ENCODE data around the gene FOXA1. TPM values are rescaled to one million over a fixed set of nuclear protein-coding genes. Genes with fewer than 3 reads are reported as not detected.
A peak's percentile ranks its signal among the peaks of the same experiment; 100 is the strongest.

The FOXA1 gene
- total RNA-seq, 1 donor from 2014 or later: 19.7 TPM

DNA sequence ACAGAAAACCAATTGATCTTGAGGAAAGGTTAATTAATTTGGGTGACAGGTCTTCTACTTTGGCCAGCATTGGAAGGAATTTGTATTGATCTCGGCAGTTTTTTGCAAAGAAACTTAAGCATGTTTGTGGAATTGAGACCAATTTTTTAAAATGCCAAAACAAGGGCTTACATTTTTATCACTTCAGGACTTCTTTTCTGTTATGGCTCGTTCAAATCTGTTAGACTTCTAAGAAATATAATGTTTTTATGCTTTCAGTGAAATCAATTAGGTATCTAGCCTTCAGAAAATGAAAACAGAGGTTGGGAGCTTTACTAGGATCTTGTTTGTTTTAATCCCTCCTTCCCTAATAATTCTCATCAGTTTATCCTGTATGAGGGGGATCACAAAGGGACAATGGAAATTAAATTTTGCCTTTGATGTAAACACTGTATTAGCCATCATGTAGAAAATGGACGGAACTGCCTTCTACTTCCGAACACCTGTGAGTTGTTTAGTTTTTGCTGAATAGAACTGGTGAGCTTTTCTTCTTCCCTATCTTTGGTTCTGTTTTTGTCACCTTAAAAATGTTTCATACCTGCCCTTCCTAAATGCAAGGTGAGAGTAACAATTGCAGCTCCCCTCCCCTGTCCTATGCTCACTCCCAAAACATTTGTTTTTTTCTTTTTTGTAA lies 7.8 kb downstream of the FOXA1 start:
- Mint-ChIP-seq H3K4me3 (peak overlapping the region; percentile 57), H3K4me1 (peaks cover 29% of the 10 kb centered on the region), H3K36me3 (peaks cover 14% of the 10 kb centered on the region), H3K9me3 (no peaks in the 10 kb centered on the region), H3K27me3 (ENCODE audit: low read depth) (peaks cover 91% of the 10 kb centered on the region), H3K27ac (no peak overlapping the region)
- no peak for DNase-seq (ENCODE audit: low spot score in 2 of 2, unreplicated experiment in 2 of 2)
- TF ChIP-seq, protein P1, sequence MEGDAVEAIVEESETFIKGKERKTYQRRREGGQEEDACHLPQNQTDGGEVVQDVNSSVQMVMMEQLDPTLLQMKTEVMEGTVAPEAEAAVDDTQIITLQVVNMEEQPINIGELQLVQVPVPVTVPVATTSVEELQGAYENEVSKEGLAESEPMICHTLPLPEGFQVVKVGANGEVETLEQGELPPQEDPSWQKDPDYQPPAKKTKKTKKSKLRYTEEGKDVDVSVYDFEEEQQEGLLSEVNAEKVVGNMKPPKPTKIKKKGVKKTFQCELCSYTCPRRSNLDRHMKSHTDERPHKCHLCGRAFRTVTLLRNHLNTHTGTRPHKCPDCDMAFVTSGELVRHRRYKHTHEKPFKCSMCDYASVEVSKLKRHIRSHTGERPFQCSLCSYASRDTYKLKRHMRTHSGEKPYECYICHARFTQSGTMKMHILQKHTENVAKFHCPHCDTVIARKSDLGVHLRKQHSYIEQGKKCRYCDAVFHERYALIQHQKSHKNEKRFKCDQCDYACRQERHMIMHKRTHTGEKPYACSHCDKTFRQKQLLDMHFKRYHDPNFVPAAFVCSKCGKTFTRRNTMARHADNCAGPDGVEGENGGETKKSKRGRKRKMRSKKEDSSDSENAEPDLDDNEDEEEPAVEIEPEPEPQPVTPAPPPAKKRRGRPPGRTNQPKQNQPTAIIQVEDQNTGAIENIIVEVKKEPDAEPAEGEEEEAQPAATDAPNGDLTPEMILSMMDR (IDR thresholded peaks at IDR 0.05; ENCODE audit: unreplicated experiment): no peak

DNA sequence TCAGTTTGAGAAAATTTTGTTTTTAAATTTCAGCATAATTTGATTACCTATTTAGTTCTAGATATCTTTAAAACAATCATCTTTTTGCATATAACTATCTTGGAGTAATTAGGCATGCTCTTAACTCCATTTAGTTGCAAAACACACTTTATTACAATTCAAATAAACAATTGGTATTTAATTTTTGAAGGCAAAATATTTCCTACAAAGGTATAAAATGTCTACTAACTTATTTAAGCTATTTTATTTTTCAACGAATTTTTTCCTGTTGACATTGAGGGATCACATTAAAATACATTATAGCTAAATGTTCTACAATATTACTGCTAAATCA lies 8.3 kb downstream of the FOXA1 start:
- H3K4me3 Mint-ChIP-seq: no peak overlapping the region
- H3K27ac Mint-ChIP-seq: no peak overlapping the region
- peaks cover 14% of the 10 kb centered on the region for H3K36me3 Mint-ChIP-seq
- H3K9me3 Mint-ChIP-seq: no peaks in the 10 kb centered on the region
- peaks cover 27% of the 10 kb centered on the region for H3K4me1 Mint-ChIP-seq
- DNase-seq (ENCODE audit: low spot score in 2 of 2, unreplicated experiment in 2 of 2): no peak
- peaks cover 88% of the 10 kb centered on the region for H3K27me3 Mint-ChIP-seq (ENCODE audit: low read depth)
- TF ChIP-seq, protein P1 (IDR thresholded peaks at IDR 0.05; ENCODE audit: unreplicated experiment): no peak

DNA sequence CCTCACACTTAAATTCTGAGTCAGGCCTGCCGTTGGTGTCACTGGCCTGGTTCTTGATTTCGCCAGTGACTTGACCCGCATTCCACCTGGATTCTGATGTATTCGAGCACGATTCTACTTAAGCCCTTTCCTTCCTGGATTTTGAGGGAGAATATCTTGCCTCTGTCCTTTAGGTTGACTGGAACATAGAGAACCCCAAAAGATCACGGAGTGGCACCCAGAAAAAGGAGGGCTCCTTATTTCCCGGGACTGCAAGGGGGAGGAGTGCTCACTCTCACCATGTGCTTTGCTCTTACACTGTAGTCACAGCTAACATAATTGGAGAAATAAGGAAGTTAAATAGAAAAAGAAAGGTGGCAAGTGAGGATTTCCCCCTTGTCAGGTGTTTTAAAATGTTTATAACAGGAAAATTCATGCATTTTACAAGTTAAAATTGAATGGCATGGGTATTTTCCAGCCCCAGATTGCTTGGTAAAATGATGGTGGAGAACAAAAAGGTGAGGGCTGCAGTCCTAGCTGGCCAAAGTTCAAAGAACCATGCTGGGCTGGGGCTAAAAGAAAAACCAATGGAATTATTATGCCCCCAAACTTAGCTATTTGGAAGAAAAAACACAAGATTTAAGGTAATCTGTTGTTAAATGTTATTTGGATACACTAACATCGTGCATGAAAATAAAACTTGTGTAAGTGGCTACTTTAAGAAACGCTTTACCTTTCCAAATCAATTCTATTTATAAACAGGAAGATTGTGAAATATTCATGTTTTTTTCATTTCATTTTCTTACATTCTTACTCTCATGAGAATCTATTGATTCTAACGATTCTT lies 8.9 kb downstream of the FOXA1 start:
- peaks cover 12% of the 10 kb centered on the region for H3K36me3 Mint-ChIP-seq
- H3K27me3 Mint-ChIP-seq (ENCODE audit: low read depth): peaks cover 89% of the 10 kb centered on the region
- H3K9me3 Mint-ChIP-seq: no peaks in the 10 kb centered on the region
- no peak overlapping the region for H3K4me3 Mint-ChIP-seq
- H3K4me1 Mint-ChIP-seq: peaks cover 24% of the 10 kb centered on the region
- H3K27ac Mint-ChIP-seq: no peak overlapping the region
- no peak for DNase-seq (ENCODE audit: low spot score in 2 of 2, unreplicated experiment in 2 of 2)
- TF ChIP-seq, protein P1 (IDR thresholded peaks at IDR 0.05; ENCODE audit: unreplicated experiment): no peak

DNA sequence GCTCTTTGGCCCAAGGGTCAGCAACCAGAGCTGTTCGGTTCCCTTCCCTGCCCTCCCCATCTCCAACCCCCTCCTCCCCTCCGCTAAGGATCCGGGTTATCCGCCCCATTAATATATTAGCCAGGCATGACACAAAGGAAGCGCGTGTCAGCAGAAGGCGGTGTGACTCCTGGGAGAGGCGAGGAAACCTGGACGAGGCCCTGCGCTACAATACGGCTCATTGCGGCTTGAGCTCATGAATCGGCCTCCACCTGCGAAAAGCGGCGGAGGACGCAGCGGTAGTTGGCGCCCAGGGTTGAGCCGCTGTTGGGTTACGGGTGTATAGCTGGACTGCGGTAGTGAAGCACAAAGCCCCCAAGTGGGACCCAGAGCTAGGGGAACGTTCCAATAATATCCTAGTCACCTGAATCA lies 9.9 kb downstream of the FOXA1 start:
- no peak overlapping the region for H3K27ac Mint-ChIP-seq
- H3K27me3 Mint-ChIP-seq (ENCODE audit: low read depth): peaks cover 88% of the 10 kb centered on the region

DNA sequence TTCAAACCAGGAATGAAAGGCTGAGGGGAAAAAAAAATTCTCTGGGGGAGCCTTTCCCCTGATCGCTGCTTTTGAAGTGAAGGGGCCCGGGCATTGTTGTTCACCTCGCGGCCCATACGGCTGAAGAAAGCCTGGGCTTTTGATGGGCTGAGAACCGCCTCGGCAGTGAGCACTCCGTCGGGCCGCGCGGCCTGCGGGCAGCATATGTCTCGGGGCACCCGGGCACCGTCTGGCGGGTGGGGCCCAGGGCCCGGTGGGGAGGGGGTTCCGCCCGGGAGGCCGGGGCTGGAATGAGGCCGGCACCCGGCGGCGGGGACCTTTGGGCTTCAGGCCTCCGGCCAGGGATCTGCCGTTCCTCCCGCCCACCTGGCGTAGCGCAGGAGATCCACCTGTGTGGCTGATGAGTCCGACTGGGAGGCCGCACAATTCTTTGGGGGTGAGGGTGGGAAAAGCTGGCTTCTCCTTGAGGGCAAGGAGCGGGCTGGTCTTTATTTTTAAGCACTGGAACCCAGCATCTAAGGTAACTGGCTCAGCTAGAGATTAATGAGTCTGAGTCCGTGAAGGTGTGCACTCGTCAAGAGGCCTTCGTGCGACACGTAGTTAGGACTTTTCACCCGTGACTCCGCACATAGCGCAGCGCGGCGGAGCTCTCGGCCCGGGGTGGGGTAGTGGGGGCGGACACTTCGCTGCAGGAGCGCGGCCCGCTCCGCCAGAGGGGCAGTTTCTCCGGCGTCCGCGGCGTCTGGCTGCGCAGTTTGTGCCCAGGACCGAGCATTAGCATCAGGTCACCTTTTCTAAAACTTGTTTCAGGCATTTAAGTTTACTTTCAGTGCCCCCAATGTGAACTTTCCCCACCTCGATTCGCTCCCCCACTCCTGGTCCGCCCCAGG lies 10.6 kb downstream of the FOXA1 start:
- peaks cover 3% of the 10 kb centered on the region for H3K36me3 Mint-ChIP-seq
- H3K4me3 Mint-ChIP-seq: peak overlapping the region; percentile 48
- H3K27me3 Mint-ChIP-seq (ENCODE audit: low read depth): peaks cover 90% of the 10 kb centered on the region
- no peaks in the 10 kb centered on the region for H3K9me3 Mint-ChIP-seq
- peaks cover 19% of the 10 kb centered on the region for H3K4me1 Mint-ChIP-seq
- no peak overlapping the region for H3K27ac Mint-ChIP-seq
- TF ChIP-seq, protein P1 (IDR thresholded peaks at IDR 0.05; ENCODE audit: unreplicated experiment): no peak
- DNase-seq (ENCODE audit: low spot score in 2 of 2, unreplicated experiment in 2 of 2): no peak

More for the DNA sequence above, 9.9 kb downstream of the FOXA1 start:
- TF ChIP-seq, protein P1 (IDR thresholded peaks at IDR 0.05; ENCODE audit: unreplicated experiment): no peak
- Mint-ChIP-seq H3K4me3 (peak overlapping the region; percentile 48), H3K9me3 (no peaks in the 10 kb centered on the region), H3K4me1 (peaks cover 19% of the 10 kb centered on the region), H3K36me3 (peaks cover 4% of the 10 kb centered on the region)
- DNase-seq (ENCODE audit: low spot score in 2 of 2, unreplicated experiment in 2 of 2): no peak
